Esophagus squamous epithelium (tissue), 4 donors: Measurements from ENCODE around the gene CXCL6.

Source experiments
- POLR2A ChIP-seq, 4 donors: fragments of 450-650 bp; IDR thresholded peaks; one replicate each; pipeline ENCODE4 v1.6.1; 2017; ENCODE audit warnings: antibody characterized with exemption in 4 of 4, mild to moderate bottlenecking in 4 of 4, moderate library complexity in 3 of 4
- TF ChIP-seq, protein P1 (sequence below), 6 experiments: fragments of 450-650 bp in 4 of 6; fragments of 200-600 bp in 2 of 6; sonication (generic) in 2 of 6; IDR thresholded peaks; one replicate each; pipeline ENCODE4 v1.5.1; 2016 to 2019; ENCODE audit warnings: antibody characterized with exemption in 6 of 6, mild to moderate bottlenecking in 4 of 6, moderate library complexity in 4 of 6

DNA sequence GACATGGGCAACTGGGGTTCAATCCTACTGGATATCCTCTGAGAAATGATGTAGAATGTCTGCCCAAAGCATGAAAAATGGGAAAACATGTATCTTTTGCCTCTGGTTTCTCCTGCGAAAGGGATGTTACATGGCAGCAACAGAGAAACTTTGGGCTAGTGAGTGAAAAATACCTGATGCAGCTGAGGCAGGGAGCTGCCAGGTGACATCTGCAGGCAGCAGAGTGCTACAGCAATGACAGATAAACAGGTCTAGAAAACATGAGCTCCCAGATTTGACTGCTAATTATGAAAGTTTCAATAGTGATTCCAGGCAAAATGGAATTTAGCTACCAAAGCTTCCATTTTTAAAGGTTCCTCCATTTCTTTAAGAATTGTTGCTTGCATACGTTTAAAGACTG is 27.9 kb downstream of the CXCL6 start:
- TF ChIP-seq, protein P1, sequence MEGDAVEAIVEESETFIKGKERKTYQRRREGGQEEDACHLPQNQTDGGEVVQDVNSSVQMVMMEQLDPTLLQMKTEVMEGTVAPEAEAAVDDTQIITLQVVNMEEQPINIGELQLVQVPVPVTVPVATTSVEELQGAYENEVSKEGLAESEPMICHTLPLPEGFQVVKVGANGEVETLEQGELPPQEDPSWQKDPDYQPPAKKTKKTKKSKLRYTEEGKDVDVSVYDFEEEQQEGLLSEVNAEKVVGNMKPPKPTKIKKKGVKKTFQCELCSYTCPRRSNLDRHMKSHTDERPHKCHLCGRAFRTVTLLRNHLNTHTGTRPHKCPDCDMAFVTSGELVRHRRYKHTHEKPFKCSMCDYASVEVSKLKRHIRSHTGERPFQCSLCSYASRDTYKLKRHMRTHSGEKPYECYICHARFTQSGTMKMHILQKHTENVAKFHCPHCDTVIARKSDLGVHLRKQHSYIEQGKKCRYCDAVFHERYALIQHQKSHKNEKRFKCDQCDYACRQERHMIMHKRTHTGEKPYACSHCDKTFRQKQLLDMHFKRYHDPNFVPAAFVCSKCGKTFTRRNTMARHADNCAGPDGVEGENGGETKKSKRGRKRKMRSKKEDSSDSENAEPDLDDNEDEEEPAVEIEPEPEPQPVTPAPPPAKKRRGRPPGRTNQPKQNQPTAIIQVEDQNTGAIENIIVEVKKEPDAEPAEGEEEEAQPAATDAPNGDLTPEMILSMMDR (IDR thresholded peaks at IDR 0.05): peak in 4 of 6 experiments; percentile 28 to 66 (median 42)
- TF ChIP-seq POLR2A (IDR thresholded peaks at IDR 0.05): no peak
